VCaP (cell line): ENCODE measurements around the gene CUL3.
A peak's percentile ranks its signal among the peaks of the same experiment; 100 is the strongest.

Experiments
- H3K27ac ChIP-seq: fragments of 450-650 bp; 2 replicates; pipeline ENCODE4 v1.5.1; 2017
- TF ChIP-seq, protein P1 (sequence below): fragments of 450-650 bp; conservative IDR thresholded peaks from 2 replicates; pipeline ENCODE4 v1.5.1; 2017; ENCODE audit warnings: mild to moderate bottlenecking, moderate library complexity

Gene CUL3

GRCh38 chr2:224585211-224586088 lies at the start of gene CUL3:
Gene CUL3, minus strand, starts transcription at chr2:224585363. Its CDS starts 354 bp downstream, at chr2:224585009.
- TF ChIP-seq, protein P1, sequence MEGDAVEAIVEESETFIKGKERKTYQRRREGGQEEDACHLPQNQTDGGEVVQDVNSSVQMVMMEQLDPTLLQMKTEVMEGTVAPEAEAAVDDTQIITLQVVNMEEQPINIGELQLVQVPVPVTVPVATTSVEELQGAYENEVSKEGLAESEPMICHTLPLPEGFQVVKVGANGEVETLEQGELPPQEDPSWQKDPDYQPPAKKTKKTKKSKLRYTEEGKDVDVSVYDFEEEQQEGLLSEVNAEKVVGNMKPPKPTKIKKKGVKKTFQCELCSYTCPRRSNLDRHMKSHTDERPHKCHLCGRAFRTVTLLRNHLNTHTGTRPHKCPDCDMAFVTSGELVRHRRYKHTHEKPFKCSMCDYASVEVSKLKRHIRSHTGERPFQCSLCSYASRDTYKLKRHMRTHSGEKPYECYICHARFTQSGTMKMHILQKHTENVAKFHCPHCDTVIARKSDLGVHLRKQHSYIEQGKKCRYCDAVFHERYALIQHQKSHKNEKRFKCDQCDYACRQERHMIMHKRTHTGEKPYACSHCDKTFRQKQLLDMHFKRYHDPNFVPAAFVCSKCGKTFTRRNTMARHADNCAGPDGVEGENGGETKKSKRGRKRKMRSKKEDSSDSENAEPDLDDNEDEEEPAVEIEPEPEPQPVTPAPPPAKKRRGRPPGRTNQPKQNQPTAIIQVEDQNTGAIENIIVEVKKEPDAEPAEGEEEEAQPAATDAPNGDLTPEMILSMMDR, result no peak
- peak within 1 kb of the TSS; percentile 100 for H3K27ac ChIP-seq

- TF ChIP-seq, protein P1, result no peak
- H3K27ac ChIP-seq, result no peak overlapping the region
Measured at GRCh38 chr2:224630659-224631550, 45.7 kb upstream of the CUL3 start.

- TF ChIP-seq, protein P1, result no peak
- no peak overlapping the region for H3K27ac ChIP-seq
Measured at GRCh38 chr2:224628416-224628815, 43.3 kb upstream of the CUL3 start.

- H3K27ac ChIP-seq, result no peak overlapping the region
- TF ChIP-seq, protein P1, result no peak
Measured at GRCh38 chr2:224626735-224627134, 41.6 kb upstream of the CUL3 start.

- no peak overlapping the region for H3K27ac ChIP-seq
- TF ChIP-seq, protein P1, result no peak
Measured at GRCh38 chr2:224613543-224614286, 28.6 kb upstream of the CUL3 start.

DNA sequence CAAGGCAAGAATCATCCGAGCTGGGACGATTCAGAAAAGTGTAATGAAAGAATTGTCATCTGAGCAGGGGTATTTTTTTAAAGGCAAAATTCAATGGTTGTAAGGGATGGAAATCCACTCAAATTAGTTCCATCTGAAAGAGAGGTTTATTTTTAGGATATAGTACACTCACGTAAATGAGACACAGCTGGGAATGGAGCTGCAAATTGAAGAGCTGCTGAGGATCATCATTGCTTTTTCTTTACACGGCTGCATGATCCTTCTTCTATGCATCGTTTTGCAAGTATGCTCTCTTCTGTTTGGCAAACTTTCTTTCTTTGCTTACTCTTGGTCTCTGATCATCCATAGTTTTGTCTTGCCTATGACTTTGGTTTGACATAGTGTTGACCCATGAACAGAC lies 27.4 kb upstream of the CUL3 start:
- H3K27ac ChIP-seq, result no peak overlapping the region
- TF ChIP-seq, protein P1, result no peak
